GM23338 (cell line): ENCODE measurements around the gene EFCAB13. TPM values are rescaled to one million over a fixed set of nuclear protein-coding genes. Genes with fewer than 3 reads are reported as not detected.

Source experiments
- ATAC-seq: fragments of 200-7000 bp; cut with Tn5 transposase; 3 replicates; pipeline ENCODE4 v1.9.1; 2020
- DNase-seq: peaks from one replicate; pipeline ENCODE4 v3.0.0-alpha.2; 2015; ENCODE audit warnings: low spot score
- H2AFZ ChIP-seq: fragments of 200-600 bp; sonication (generic); 2 replicates; pipeline ENCODE4 v1.8.0; 2016; ENCODE audit warnings: antibody characterized with exemption, mild to moderate bottlenecking, moderate library complexity
- H3F3A ChIP-seq: fragments of 200-600 bp; sonication (generic); replicated peaks from 2 replicates; pipeline ENCODE4 v1.8.0; 2017; ENCODE audit warnings: antibody characterized with exemption, mixed run types, low read depth
- H3K27ac ChIP-seq: fragments of 200-600 bp; sonication (generic); 2 replicates; pipeline ENCODE4 v1.6.1; 2016; ENCODE audit warnings: low read depth
- H3K27me3 ChIP-seq: fragments of 200-600 bp; sonication (generic); 2 replicates; pipeline ENCODE4 v1.8.0; 2016; ENCODE audit warnings: mild to moderate bottlenecking, mixed run types, moderate library complexity; ENCODE audit not compliant: insufficient read depth
- H3K36me3 ChIP-seq: fragments of 200-600 bp; sonication (generic); 2 replicates; pipeline ENCODE4 v1.8.0; 2016; ENCODE audit warnings: mild to moderate bottlenecking; ENCODE audit not compliant: insufficient read depth
- H3K4me1 ChIP-seq: fragments of 200-600 bp; sonication (generic); 2 replicates; pipeline ENCODE4 v1.8.0; 2016; ENCODE audit warnings: mild to moderate bottlenecking, moderate library complexity; ENCODE audit not compliant: insufficient read depth
- H3K4me2 ChIP-seq: fragments of 200-600 bp; sonication (generic); 2 replicates; pipeline ENCODE4 v1.7.1; 2017; ENCODE audit warnings: mixed run types
- H3K4me3 ChIP-seq: fragments of 200-600 bp; sonication (generic); 2 replicates; pipeline ENCODE4 v1.6.1; 2016; ENCODE audit warnings: mixed run types
- H3K79me2 ChIP-seq: fragments of 200-600 bp; sonication (generic); replicated peaks from 2 replicates; pipeline ENCODE4 v1.8.0; 2017; ENCODE audit warnings: mild to moderate bottlenecking; ENCODE audit not compliant: insufficient read depth
- H3K9me2 ChIP-seq: fragments of 200-600 bp; sonication (generic); 2 replicates; pipeline ENCODE4 v1.8.0; 2017; ENCODE audit not compliant: insufficient read depth
- H4K20me1 ChIP-seq: fragments of 200-600 bp; sonication (generic); replicated peaks from 2 replicates; pipeline ENCODE4 v1.8.0; 2017; ENCODE audit warnings: mild to moderate bottlenecking; ENCODE audit not compliant: insufficient read depth
- H3K27ac Mint-ChIP-seq: 2 replicates; pipeline ENCODE4 v1.8.0; 2020; ENCODE audit warnings: inconsistent platforms, mild to moderate bottlenecking, moderate library complexity, mixed read lengths
- H3K27me3 Mint-ChIP-seq: 3 replicates; pipeline ENCODE4 v1.8.0; 2022; ENCODE audit warnings: low read depth, mild to moderate bottlenecking, moderate library complexity, mixed read lengths, inconsistent platforms; ENCODE audit not compliant: insufficient read depth, poor library complexity
- H3K36me3 Mint-ChIP-seq: 3 replicates; pipeline ENCODE4 v1.8.0; 2021; ENCODE audit warnings: low read depth, mild to moderate bottlenecking, inconsistent platforms, moderate library complexity, mixed read lengths
- H3K4me1 Mint-ChIP-seq: 3 replicates; pipeline ENCODE4 v1.8.0; 2020; ENCODE audit warnings: mild to moderate bottlenecking, inconsistent platforms, mixed read lengths
- H3K4me3 Mint-ChIP-seq: 3 replicates; pipeline ENCODE4 v1.8.0; 2021; ENCODE audit warnings: moderate library complexity, mild to moderate bottlenecking, inconsistent platforms, mixed read lengths
- H3K9me3 Mint-ChIP-seq: 3 replicates; pipeline ENCODE4 v1.8.0; 2020; ENCODE audit warnings: moderate library complexity, mild to moderate bottlenecking, inconsistent platforms, mixed read lengths
- CREB1 ChIP-seq: fragments of 250-450 bp; sonication (Bioruptor Pico); IDR thresholded peaks from 2 replicates; pipeline ENCODE4 v1.5.0; 2020; ENCODE audit warnings: low read depth, mild to moderate bottlenecking, moderate library complexity
- EZH2 ChIP-seq: fragments of 200-600 bp; sonication (generic); IDR thresholded peaks from one replicate; pipeline ENCODE4 v1.8.0; 2017; ENCODE audit warnings: antibody characterized with exemption, mild to moderate bottlenecking, low read depth; ENCODE audit not compliant: unreplicated experiment
- EZH2phosphoT487 ChIP-seq: fragments of 200-600 bp; sonication (generic); IDR thresholded peaks from one replicate; pipeline ENCODE4 v1.8.1; 2018; ENCODE audit warnings: antibody characterized with exemption; ENCODE audit not compliant: unreplicated experiment
- JUNB ChIP-seq: IDR thresholded peaks from one replicate; pipeline ENCODE4 v1.6.1; 2016; ENCODE audit warnings: antibody characterized with exemption; ENCODE audit not compliant: unreplicated experiment
- NANOG ChIP-seq: IDR thresholded peaks from 2 replicates; pipeline ENCODE4 v1.6.1; 2016; ENCODE audit warnings: antibody characterized with exemption, borderline replicate concordance
- POLR2AphosphoS5 ChIP-seq: IDR thresholded peaks from 2 replicates; pipeline ENCODE4 v1.6.1; 2016; ENCODE audit warnings: antibody characterized with exemption, low read depth
- STAT1 ChIP-seq: IDR thresholded peaks from one replicate; pipeline ENCODE4 v1.6.1; 2016; ENCODE audit warnings: antibody characterized with exemption; ENCODE audit not compliant: unreplicated experiment
- ZNF114 ChIP-seq: fragments of 250-450 bp; sonication (Bioruptor Pico); IDR thresholded peaks from 2 replicates; pipeline ENCODE4 v1.5.0; 2020; ENCODE audit warnings: mild to moderate bottlenecking, moderate library complexity
- ZNF331 ChIP-seq: fragments of 250-450 bp; sonication (Bioruptor Pico); IDR thresholded peaks from 2 replicates; pipeline ENCODE4 v1.5.0; 2020; ENCODE audit warnings: low read depth, mild to moderate bottlenecking, moderate library complexity
- polyA plus RNA-seq: library from polyadenylated mRNA; unstranded; fragments of >200 nt; fragmentation: Nextera tagmentation; extraction: Ambion mirVana; gene quantifications from 2 replicates; pipeline ENCODE4 v1.2.1, GENCODE V29; 2016
- total RNA-seq: library from RNA; depleted of rRNA; stranded (reverse); fragments of >200 nt; shearing (Covaris generic); gene quantifications from 2 replicates; pipeline ENCODE4 v1.2.3, GENCODE V29; 2014
- TF ChIP-seq, protein P1 (sequence below), 2 experiments: fragments of 200-600 bp in 1 of 2; sonication (generic) in 1 of 2; conservative IDR thresholded peaks; 2 replicates each; pipeline versions ENCODE4 v1.5.1 to v1.6.1; 2016 to 2017; ENCODE audit warnings: antibody characterized with exemption in 2 of 2, low read depth in 2 of 2, mild to moderate bottlenecking in 2 of 2, moderate library complexity in 1 of 2
- TF ChIP-seq, protein P2 (sequence below): fragments of 250-450 bp; sonication (Bioruptor Pico); IDR thresholded peaks from 2 replicates; pipeline ENCODE4 v1.5.0; 2020; ENCODE audit warnings: mild to moderate bottlenecking, moderate library complexity
- TF ChIP-seq, protein P3 (sequence below): IDR thresholded peaks from 2 replicates; pipeline ENCODE4 v1.6.1; 2016; ENCODE audit warnings: antibody characterized with exemption
- TF ChIP-seq, protein P4 (sequence below): IDR thresholded peaks from one replicate; pipeline ENCODE4 v1.6.1; 2018; ENCODE audit warnings: antibody characterized with exemption; ENCODE audit not compliant: unreplicated experiment

Gene EFCAB13
- total and polyA plus RNA-seq, 2 experiments from 2014 or later = 4.1 to 5.4 TPM

DNA sequence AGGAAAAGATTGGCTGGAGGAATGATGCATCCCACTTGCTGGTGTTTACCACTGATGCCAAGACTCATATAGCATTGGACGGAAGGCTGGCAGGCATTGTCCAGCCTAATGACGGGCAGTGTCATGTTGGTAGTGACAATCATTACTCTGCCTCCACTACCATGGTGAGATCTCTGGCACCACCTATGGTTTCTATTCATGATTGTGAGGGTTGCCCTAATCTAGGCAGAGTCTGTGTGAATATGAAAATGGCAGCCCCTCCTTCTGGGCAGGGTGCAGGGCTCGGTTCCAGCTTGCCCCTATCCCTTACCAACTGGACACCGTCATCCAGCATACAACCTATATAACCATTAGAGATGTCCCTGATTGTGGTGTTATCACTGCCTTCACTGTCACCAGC, 36.7 kb upstream of the EFCAB13 start:
- Histone ChIP-seq H3K9me2 (peaks cover 12% of the 10 kb centered on the region; the same call in 1 of the 2 replicates), H3K36me3 (no peaks in the 10 kb centered on the region), H3K4me1 (peaks cover 5% of the 10 kb centered on the region; the same call in 1 of the 2 replicates), H3F3A (no peaks in the 10 kb centered on the region), H3K27me3 (peaks cover 7% of the 10 kb centered on the region; the same call in 1 of the 2 replicates), H3K27ac (no peak overlapping the region), H2AFZ (no peak overlapping the region), H3K79me2 (no peaks in the 10 kb centered on the region), H3K4me2 (no peak overlapping the region), H3K4me3 (no peak overlapping the region), H4K20me1 (no peaks in the 10 kb centered on the region; the same call in 1 of the 2 replicates)
- Mint-ChIP-seq H3K4me3 (no peak overlapping the region), H3K27ac (no peak overlapping the region), H3K4me1 (peaks cover 11% of the 10 kb centered on the region), H3K36me3 (no peaks in the 10 kb centered on the region), H3K27me3 (peaks cover 7% of the 10 kb centered on the region), H3K9me3 (no peaks in the 10 kb centered on the region; the same call in 1 of the 3 replicates)
- DNase-seq (no peak), ATAC-seq (no peak)
- TF ChIP-seq, protein P1, sequence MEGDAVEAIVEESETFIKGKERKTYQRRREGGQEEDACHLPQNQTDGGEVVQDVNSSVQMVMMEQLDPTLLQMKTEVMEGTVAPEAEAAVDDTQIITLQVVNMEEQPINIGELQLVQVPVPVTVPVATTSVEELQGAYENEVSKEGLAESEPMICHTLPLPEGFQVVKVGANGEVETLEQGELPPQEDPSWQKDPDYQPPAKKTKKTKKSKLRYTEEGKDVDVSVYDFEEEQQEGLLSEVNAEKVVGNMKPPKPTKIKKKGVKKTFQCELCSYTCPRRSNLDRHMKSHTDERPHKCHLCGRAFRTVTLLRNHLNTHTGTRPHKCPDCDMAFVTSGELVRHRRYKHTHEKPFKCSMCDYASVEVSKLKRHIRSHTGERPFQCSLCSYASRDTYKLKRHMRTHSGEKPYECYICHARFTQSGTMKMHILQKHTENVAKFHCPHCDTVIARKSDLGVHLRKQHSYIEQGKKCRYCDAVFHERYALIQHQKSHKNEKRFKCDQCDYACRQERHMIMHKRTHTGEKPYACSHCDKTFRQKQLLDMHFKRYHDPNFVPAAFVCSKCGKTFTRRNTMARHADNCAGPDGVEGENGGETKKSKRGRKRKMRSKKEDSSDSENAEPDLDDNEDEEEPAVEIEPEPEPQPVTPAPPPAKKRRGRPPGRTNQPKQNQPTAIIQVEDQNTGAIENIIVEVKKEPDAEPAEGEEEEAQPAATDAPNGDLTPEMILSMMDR (conservative IDR thresholded peaks at IDR 0.05; ENCODE audit: low read depth in 2 of 2) = no peak
- TF ChIP-seq, protein P2, sequence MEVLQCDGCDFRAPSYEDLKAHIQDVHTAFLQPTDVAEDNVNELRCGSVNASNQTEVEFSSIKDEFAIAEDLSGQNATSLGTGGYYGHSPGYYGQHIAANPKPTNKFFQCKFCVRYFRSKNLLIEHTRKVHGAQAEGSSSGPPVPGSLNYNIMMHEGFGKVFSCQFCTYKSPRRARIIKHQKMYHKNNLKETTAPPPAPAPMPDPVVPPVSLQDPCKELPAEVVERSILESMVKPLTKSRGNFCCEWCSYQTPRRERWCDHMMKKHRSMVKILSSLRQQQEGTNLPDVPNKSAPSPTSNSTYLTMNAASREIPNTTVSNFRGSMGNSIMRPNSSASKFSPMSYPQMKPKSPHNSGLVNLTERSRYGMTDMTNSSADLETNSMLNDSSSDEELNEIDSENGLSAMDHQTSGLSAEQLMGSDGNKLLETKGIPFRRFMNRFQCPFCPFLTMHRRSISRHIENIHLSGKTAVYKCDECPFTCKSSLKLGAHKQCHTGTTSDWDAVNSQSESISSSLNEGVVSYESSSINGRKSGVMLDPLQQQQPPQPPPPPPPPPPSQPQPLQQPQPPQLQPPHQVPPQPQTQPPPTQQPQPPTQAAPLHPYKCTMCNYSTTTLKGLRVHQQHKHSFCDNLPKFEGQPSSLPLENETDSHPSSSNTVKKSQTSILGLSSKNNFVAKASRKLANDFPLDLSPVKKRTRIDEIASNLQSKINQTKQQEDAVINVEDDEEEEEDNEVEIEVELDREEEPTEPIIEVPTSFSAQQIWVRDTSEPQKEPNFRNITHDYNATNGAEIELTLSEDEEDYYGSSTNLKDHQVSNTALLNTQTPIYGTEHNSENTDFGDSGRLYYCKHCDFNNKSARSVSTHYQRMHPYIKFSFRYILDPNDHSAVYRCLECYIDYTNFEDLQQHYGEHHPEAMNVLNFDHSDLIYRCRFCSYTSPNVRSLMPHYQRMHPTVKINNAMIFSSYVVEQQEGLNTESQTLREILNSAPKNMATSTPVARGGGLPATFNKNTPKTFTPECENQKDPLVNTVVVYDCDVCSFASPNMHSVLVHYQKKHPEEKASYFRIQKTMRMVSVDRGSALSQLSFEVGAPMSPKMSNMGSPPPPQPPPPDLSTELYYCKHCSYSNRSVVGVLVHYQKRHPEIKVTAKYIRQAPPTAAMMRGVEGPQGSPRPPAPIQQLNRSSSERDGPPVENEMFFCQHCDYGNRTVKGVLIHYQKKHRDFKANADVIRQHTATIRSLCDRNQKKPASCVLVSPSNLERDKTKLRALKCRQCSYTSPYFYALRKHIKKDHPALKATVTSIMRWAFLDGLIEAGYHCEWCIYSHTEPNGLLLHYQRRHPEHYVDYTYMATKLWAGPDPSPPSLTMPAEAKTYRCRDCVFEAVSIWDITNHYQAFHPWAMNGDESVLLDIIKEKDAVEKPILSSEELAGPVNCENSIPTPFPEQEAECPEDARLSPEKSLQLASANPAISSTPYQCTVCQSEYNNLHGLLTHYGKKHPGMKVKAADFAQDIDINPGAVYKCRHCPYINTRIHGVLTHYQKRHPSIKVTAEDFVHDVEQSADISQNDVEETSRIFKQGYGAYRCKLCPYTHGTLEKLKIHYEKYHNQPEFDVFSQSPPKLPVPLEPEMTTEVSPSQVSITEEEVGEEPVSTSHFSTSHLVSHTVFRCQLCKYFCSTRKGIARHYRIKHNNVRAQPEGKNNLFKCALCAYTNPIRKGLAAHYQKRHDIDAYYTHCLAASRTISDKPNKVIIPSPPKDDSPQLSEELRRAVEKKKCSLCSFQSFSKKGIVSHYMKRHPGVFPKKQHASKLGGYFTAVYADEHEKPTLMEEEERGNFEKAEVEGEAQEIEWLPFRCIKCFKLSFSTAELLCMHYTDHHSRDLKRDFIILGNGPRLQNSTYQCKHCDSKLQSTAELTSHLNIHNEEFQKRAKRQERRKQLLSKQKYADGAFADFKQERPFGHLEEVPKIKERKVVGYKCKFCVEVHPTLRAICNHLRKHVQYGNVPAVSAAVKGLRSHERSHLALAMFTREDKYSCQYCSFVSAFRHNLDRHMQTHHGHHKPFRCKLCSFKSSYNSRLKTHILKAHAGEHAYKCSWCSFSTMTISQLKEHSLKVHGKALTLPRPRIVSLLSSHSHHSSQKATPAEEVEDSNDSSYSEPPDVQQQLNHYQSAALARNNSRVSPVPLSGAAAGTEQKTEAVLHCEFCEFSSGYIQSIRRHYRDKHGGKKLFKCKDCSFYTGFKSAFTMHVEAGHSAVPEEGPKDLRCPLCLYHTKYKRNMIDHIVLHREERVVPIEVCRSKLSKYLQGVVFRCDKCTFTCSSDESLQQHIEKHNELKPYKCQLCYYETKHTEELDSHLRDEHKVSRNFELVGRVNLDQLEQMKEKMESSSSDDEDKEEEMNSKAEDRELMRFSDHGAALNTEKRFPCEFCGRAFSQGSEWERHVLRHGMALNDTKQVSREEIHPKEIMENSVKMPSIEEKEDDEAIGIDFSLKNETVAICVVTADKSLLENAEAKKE = no peak
- TF ChIP-seq NANOG = no peak
- no peak for TF ChIP-seq ZNF331 (CRISPR knock-in tag)
- TF ChIP-seq POLR2AphosphoS5 = no peak
- TF ChIP-seq STAT1 = no peak
- no peak for TF ChIP-seq EZH2
- TF ChIP-seq JUNB = no peak
- TF ChIP-seq, protein P3, sequence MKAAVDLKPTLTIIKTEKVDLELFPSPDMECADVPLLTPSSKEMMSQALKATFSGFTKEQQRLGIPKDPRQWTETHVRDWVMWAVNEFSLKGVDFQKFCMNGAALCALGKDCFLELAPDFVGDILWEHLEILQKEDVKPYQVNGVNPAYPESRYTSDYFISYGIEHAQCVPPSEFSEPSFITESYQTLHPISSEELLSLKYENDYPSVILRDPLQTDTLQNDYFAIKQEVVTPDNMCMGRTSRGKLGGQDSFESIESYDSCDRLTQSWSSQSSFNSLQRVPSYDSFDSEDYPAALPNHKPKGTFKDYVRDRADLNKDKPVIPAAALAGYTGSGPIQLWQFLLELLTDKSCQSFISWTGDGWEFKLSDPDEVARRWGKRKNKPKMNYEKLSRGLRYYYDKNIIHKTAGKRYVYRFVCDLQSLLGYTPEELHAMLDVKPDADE = no peak
- no peak for TF ChIP-seq EZH2phosphoT487
- no peak for TF ChIP-seq CREB1
- no peak for TF ChIP-seq ZNF114 (CRISPR knock-in tag)
- TF ChIP-seq, protein P4, sequence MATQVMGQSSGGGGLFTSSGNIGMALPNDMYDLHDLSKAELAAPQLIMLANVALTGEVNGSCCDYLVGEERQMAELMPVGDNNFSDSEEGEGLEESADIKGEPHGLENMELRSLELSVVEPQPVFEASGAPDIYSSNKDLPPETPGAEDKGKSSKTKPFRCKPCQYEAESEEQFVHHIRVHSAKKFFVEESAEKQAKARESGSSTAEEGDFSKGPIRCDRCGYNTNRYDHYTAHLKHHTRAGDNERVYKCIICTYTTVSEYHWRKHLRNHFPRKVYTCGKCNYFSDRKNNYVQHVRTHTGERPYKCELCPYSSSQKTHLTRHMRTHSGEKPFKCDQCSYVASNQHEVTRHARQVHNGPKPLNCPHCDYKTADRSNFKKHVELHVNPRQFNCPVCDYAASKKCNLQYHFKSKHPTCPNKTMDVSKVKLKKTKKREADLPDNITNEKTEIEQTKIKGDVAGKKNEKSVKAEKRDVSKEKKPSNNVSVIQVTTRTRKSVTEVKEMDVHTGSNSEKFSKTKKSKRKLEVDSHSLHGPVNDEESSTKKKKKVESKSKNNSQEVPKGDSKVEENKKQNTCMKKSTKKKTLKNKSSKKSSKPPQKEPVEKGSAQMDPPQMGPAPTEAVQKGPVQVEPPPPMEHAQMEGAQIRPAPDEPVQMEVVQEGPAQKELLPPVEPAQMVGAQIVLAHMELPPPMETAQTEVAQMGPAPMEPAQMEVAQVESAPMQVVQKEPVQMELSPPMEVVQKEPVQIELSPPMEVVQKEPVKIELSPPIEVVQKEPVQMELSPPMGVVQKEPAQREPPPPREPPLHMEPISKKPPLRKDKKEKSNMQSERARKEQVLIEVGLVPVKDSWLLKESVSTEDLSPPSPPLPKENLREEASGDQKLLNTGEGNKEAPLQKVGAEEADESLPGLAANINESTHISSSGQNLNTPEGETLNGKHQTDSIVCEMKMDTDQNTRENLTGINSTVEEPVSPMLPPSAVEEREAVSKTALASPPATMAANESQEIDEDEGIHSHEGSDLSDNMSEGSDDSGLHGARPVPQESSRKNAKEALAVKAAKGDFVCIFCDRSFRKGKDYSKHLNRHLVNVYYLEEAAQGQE = no peak
